Endothelial cell of umbilical vein (primary cell): Measurements from ENCODE around the gene CYP4F3. TPM values are rescaled to one million over a fixed set of nuclear protein-coding genes. Genes with fewer than 3 reads are reported as not detected.

ENCODE experiments used
- BruUV-seq: library from RNA; stranded (reverse); fragments of 400-500 nt; replicated peaks from 2 replicates; lab custom pipeline; 2021; lab: Mats Ljungman, UMichigan
- CTCF ChIA-PET: fragments of 300-600, 350-600 bp; sonication (Branson Sonifier 250); formaldehyde crosslinking; loops from one replicate; lab custom pipeline; 2021; ENCODE audit warnings: antibody characterized with exemption, inconsistent platforms; lab: Charles Lee
- POLR2A ChIA-PET: fragments of 300-600, 350-600 bp; sonication (Branson Sonifier 250); formaldehyde crosslinking; loops from one replicate; lab custom pipeline; 2021; ENCODE audit warnings: antibody characterized with exemption, inconsistent platforms; lab: Charles Lee
- DNase-seq: peaks from one replicate; pipeline ENCODE4 v3.0.0-alpha.2; 2011; ENCODE audit warnings: low read depth, low spot score
- FAIRE-seq: peaks from 2 replicates; lab custom pipeline; 2011; peaks lifted over from hg19 to GRCh38; lab: Jason Lieb, UNC
- H2AFZ ChIP-seq: 2 replicates; pipeline ENCODE4 v1.6.0; 2012; ENCODE audit warnings: low read depth, low read length, control low read depth, inconsistent platforms
- H3K27ac ChIP-seq: 2 replicates; pipeline ENCODE4 v1.5.1; 2011; ENCODE audit warnings: low read depth, mild to moderate bottlenecking, control low read depth, low read length, moderate library complexity; ENCODE audit not compliant: insufficient read depth
- H3K27me3 ChIP-seq, 2 experiments: 2 replicates each; pipeline versions ENCODE4 v1.6.0 to v1.6.1; 2011; ENCODE audit warnings: low read length in 2 of 2, mixed read lengths in 1 of 2; ENCODE audit not compliant: control insufficient read depth in 2 of 2, insufficient read depth in 2 of 2
- H3K36me3 ChIP-seq, 2 experiments: 2 replicates in 1 of 2; 3 replicates in 1 of 2; pipeline ENCODE4 v1.5.1; 2011; ENCODE audit warnings: low read length in 2 of 2, mild to moderate bottlenecking in 1 of 2, moderate library complexity in 1 of 2; ENCODE audit not compliant: control insufficient read depth in 2 of 2, insufficient read depth in 2 of 2; ENCODE audit errors: extremely low read depth in 1 of 2
- H3K4me1 ChIP-seq: 3 replicates; pipeline ENCODE4 v1.5.1; 2011; ENCODE audit warnings: mild to moderate bottlenecking, low read length; ENCODE audit not compliant: control insufficient read depth, insufficient read depth; ENCODE audit errors: extremely low read depth
- H3K4me2 ChIP-seq: 2 replicates; pipeline ENCODE4 v1.6.1; 2011; ENCODE audit warnings: low read length, control low read depth, mixed read lengths; ENCODE audit not compliant: insufficient read depth
- H3K4me3 ChIP-seq, 3 experiments: fragments of 200-600 bp in 1 of 3; sonication (generic), shearing (Covaris generic) in 1 of 3; replicated peaks in 1 of 3; 2 replicates each; pipeline ENCODE4 v1.5.1; 2011 to 2016; ENCODE audit warnings: control low read depth in 3 of 3, low read length in 3 of 3, mild to moderate bottlenecking in 2 of 3, inconsistent platforms in 1 of 3, low read depth in 1 of 3, moderate library complexity in 1 of 3; ENCODE audit not compliant: insufficient read depth in 1 of 3
- H3K79me2 ChIP-seq: 2 replicates; pipeline ENCODE4 v1.6.0; 2012; ENCODE audit warnings: low read length, inconsistent platforms; ENCODE audit not compliant: control insufficient read depth, insufficient read depth
- H3K9ac ChIP-seq: replicated peaks from 2 replicates; pipeline ENCODE3; 2011; ENCODE audit warnings: low read length, control low read depth; ENCODE audit not compliant: insufficient read depth; ENCODE audit errors: extremely low read depth
- H3K9me1 ChIP-seq: replicated peaks from 3 replicates; pipeline ENCODE4 v1.6.0; 2011; ENCODE audit warnings: mild to moderate bottlenecking, low read length; ENCODE audit not compliant: control insufficient read depth, insufficient read depth; ENCODE audit errors: extremely low read depth
- H3K9me3 ChIP-seq: replicated peaks from 2 replicates; pipeline ENCODE4 v1.5.1; 2012; ENCODE audit warnings: low read length, inconsistent platforms; ENCODE audit not compliant: control insufficient read depth, insufficient read depth
- H4K20me1 ChIP-seq: replicated peaks from 2 replicates; pipeline ENCODE3; 2011; ENCODE audit warnings: mild to moderate bottlenecking, low read length; ENCODE audit not compliant: control insufficient read depth, insufficient read depth; ENCODE audit errors: extremely low read depth
- CTCF ChIP-seq, 2 donors: IDR thresholded peaks; 1 replicate in 1 of 2; 2 replicates in 1 of 2; pipeline ENCODE4 v1.5.1; 2011; ENCODE audit warnings: low read length in 2 of 2, mild to moderate bottlenecking in 2 of 2, moderate library complexity in 2 of 2, control low read depth in 1 of 2, inconsistent platforms in 1 of 2, low read depth in 1 of 2; ENCODE audit not compliant: insufficient read depth in 1 of 2; ENCODE audit errors: extremely low read depth in 1 of 2
- EZH2 ChIP-seq: IDR thresholded peaks from 2 replicates; pipeline ENCODE4 v1.6.1; 2012; ENCODE audit warnings: borderline replicate concordance, low read depth, mild to moderate bottlenecking, moderate library complexity, low read length, inconsistent platforms; ENCODE audit not compliant: severe bottlenecking
- FOS ChIP-seq: IDR thresholded peaks from 2 replicates; pipeline ENCODE4 v1.6.1; 2011; ENCODE audit warnings: mild to moderate bottlenecking, low read length, moderate library complexity, borderline replicate concordance; ENCODE audit not compliant: insufficient read depth
- JUN ChIP-seq: IDR thresholded peaks from 2 replicates; pipeline ENCODE4 v1.6.1; 2011; ENCODE audit warnings: borderline replicate concordance, low read depth; ENCODE audit not compliant: insufficient read length, insufficient read depth
- MAX ChIP-seq: IDR thresholded peaks from 2 replicates; pipeline ENCODE4 v1.6.1; 2011; ENCODE audit not compliant: insufficient read depth, insufficient read length
- POLR2A ChIP-seq: IDR thresholded peaks from 2 replicates; pipeline ENCODE4 v1.6.1; 2012; ENCODE audit warnings: low read depth, mild to moderate bottlenecking, control low read depth, low read length
- dilution Hi-C: fragments of 300-500 bp; cut with MboI; formaldehyde crosslinking; loops from one replicate; pipeline ENCODE4 v1.15.0; 2019; ENCODE audit warnings: low sequenced_read_pairs; ENCODE audit not compliant: extremely low pct_ligation_motif_present
- intact Hi-C: fragments of 100-400 bp; cut with micrococcal nuclease; formaldehyde crosslinking; loops from one replicate; pipeline ENCODE4 v1.10.0; 2022
- polyA plus RNA-seq, 4 experiments: library from polyadenylated mRNA; depleted of rRNA in 3 of 4; stranded (reverse) in 3 of 4; unstranded in 1 of 4; fragments of >200 nt; gene quantifications; 2 replicates each; pipeline versions ENCODE4 v1.2.1 to v1.2.3, GENCODE V29; 2011 to 2012; ENCODE audit warnings: missing spikeins in 1 of 4
- total RNA-seq: library from RNA; stranded (reverse); gene quantifications from 2 replicates; pipeline ENCODE4 v1.2.3, GENCODE V29; 2021

The CYP4F3 gene
- total and polyA plus RNA-seq, 2 donors (not counting 3 experiments of a cell fraction or from before 2014, with no cell fraction given), result not detected

- H3K36me3 ChIP-seq, result no peaks in the 10 kb centered on the region
- dilution Hi-C loops (no loop called here), intact Hi-C loops (loop anchor here (1.0 to 5.0 kb wide), 2 partner anchors 240 to 753 kb away; no protein-coding TSS in a partner anchor)
- H3K79me2 ChIP-seq, result no peaks in the 10 kb centered on the region
- H3K9ac ChIP-seq, result no peak overlapping the region
- H3K4me3 ChIP-seq, result no peak overlapping the region
- H4K20me1 ChIP-seq, result no peaks in the 10 kb centered on the region
- POLR2A ChIA-PET, result no interaction called here
- no peak overlapping the region for H3K27ac ChIP-seq
- no peak overlapping the region for H2AFZ ChIP-seq
- FAIRE-seq (peak; percentile 47), DNase-seq (peak; percentile 40)
- no peaks in the 10 kb centered on the region for H3K9me3 ChIP-seq
- no peaks in the 10 kb centered on the region for H3K27me3 ChIP-seq
- no peaks in the 10 kb centered on the region for H3K4me1 ChIP-seq
- H3K9me1 ChIP-seq, result no peaks in the 10 kb centered on the region
- no TSS peak for BruUV-seq
- TF ChIP-seq CTCF (IDR thresholded peaks at IDR 0.05; ENCODE audit: extremely low read depth in 1 of 2, insufficient read depth in 1 of 2, low read depth in 1 of 2, low read length in 2 of 2) (peak; percentile 83), POLR2A (no peak)
- no peak overlapping the region for H3K4me2 ChIP-seq
- CTCF ChIA-PET, result interaction anchor here (0.5 to 1.2 kb wide), 13 partner anchors 22 to 757 kb away, joined by 3 to 17 read pairs (median 3); partner anchors contain the start of gene FAM32A
Measured at GRCh38 chr19:15629003-15629880, 11.5 kb upstream of the CYP4F3 start.

GRCh38 chr19:15631817-15632216 lies 8.9 kb upstream of the CYP4F3 start:
- Histone ChIP-seq H3K4me2 (no peak overlapping the region), H3K36me3 (no peaks in the 10 kb centered on the region), H3K27ac (no peak overlapping the region), H3K9me1 (no peaks in the 10 kb centered on the region), H3K27me3 (no peaks in the 10 kb centered on the region), H3K9ac (no peak overlapping the region), H2AFZ (no peak overlapping the region), H4K20me1 (no peaks in the 10 kb centered on the region), H3K79me2 (no peaks in the 10 kb centered on the region), H3K9me3 (no peaks in the 10 kb centered on the region), H3K4me1 (no peaks in the 10 kb centered on the region), H3K4me3 (no peak overlapping the region)
- intact Hi-C loops, result no loop called here
- POLR2A ChIA-PET, result interaction anchor here (0.6 kb wide), 1 partner anchor 552 kb away, joined by 3 read pairs; no protein-coding TSS in a partner anchor
- BruUV-seq, result no TSS peak
- FAIRE-seq (no peak), DNase-seq (no peak)
- CTCF ChIA-PET, result interaction anchor here (1.0 to 1.5 kb wide), 2 partner anchors 554 to 751 kb away, joined by 3 read pairs; no protein-coding TSS in a partner anchor
- dilution Hi-C loops, result no loop called here
- TF ChIP-seq JUN, result no peak
- no peak for TF ChIP-seq POLR2A
- no peak for TF ChIP-seq MAX
- TF ChIP-seq FOS, result no peak
- TF ChIP-seq CTCF (IDR thresholded peaks at IDR 0.05; ENCODE audit: extremely low read depth in 1 of 2, insufficient read depth in 1 of 2, low read depth in 1 of 2, low read length in 2 of 2), result peak; percentile 11 to 48
- TF ChIP-seq EZH2, result no peak
